Urinary bladder (tissue), 4 donors: ENCODE data around the gene ASTN1. TPM values are rescaled to one million over a fixed set of nuclear protein-coding genes. Genes with fewer than 3 reads are reported as not detected.

Source experiments
- DNase-seq: peaks from one replicate; pipeline ENCODE4 v3.0.0-alpha.2; 2015; ENCODE audit errors: extremely low spot score
- H3K27ac ChIP-seq: one replicate; pipeline ENCODE4 v1.5.1; 2013; ENCODE audit warnings: low read depth, mild to moderate bottlenecking, moderate library complexity
- H3K36me3 ChIP-seq: one replicate; pipeline ENCODE4 v1.6.1; 2013; ENCODE audit warnings: mild to moderate bottlenecking, moderate library complexity; ENCODE audit not compliant: insufficient read depth
- H3K4me1 ChIP-seq: one replicate; pipeline ENCODE4 v1.6.1; 2013; ENCODE audit warnings: mild to moderate bottlenecking, moderate library complexity; ENCODE audit not compliant: insufficient read depth
- H3K4me3 ChIP-seq: one replicate; pipeline ENCODE4 v1.5.1; 2013; ENCODE audit warnings: low read depth, low read length
- WGBS: extraction: QIAGEN DNeasy Blood & Tissue Kit; methylation state at CpG from one replicate; pipeline ENCODE4 v1.1.7; 2013; 5-methylcytosine and 5-hydroxymethylcytosine counted together
- polyA plus RNA-seq: library from polyadenylated mRNA; stranded (reverse); fragments of 200-250 nt; gene quantifications from one replicate; pipeline ENCODE4 v1.2.3, GENCODE V29; 2013
- total RNA-seq: library from RNA; depleted of rRNA; stranded (reverse); fragments of >200 nt; gene quantifications from one replicate; pipeline ENCODE4 v1.2.3, GENCODE V29; 2014
- donor health status: healthy with polysubstance abuse.
- donor health status: healthy.

The ASTN1 gene
- total and polyA plus RNA-seq, 2 donors = 0.23 to 6.3 TPM

GRCh38 chr1:177174921-177175634 lies 10.6 kb upstream of the ASTN1 start:
- no peaks in the 10 kb centered on the region for H3K36me3 ChIP-seq
- no peak overlapping the region for H3K4me3 ChIP-seq
- no peak overlapping the region for H3K27ac ChIP-seq
- DNase-seq = no peak
- H3K4me1 ChIP-seq = no peaks in the 10 kb centered on the region
- 73% methylated on average over 6 of the region's 6 CpGs for WGBS

- H3K27ac ChIP-seq = no peak overlapping the region
- DNase-seq = no peak
- H3K4me3 ChIP-seq = no peak overlapping the region
- H3K4me1 ChIP-seq = no peaks in the 10 kb centered on the region
- no peaks in the 10 kb centered on the region for H3K36me3 ChIP-seq
- 75% methylated on average over 2 of the region's 2 CpGs for WGBS
Observed at GRCh38 chr1:177173976-177174375, 9.5 kb upstream of the ASTN1 start.

GRCh38 chr1:177172866-177173265 lies 8.4 kb upstream of the ASTN1 start:
- no peak overlapping the region for H3K27ac ChIP-seq
- H3K4me3 ChIP-seq = no peak overlapping the region
- WGBS = 79% methylated on average over 3 of the region's 3 CpGs
- no peaks in the 10 kb centered on the region for H3K36me3 ChIP-seq
- H3K4me1 ChIP-seq = no peaks in the 10 kb centered on the region
- no peak for DNase-seq

- no peak for DNase-seq
- Histone ChIP-seq H3K4me3 (no peak overlapping the region), H3K27ac (no peak overlapping the region), H3K36me3 (no peaks in the 10 kb centered on the region), H3K4me1 (no peaks in the 10 kb centered on the region)
- 61% methylated on average over 3 of the region's 3 CpGs for whole genome bisulfite sequencing
Observed at GRCh38 chr1:177172272-177172671, 7.8 kb upstream of the ASTN1 start.

- no peak for DNase-seq
- no peaks in the 10 kb centered on the region for H3K4me1 ChIP-seq
- H3K4me3 ChIP-seq = no peak overlapping the region
- H3K27ac ChIP-seq = no peak overlapping the region
- no peaks in the 10 kb centered on the region for H3K36me3 ChIP-seq
- WGBS = 12% methylated on average over 8 of the region's 8 CpGs
Observed at GRCh38 chr1:177171536-177172123, 7.1 kb upstream of the ASTN1 start.

GRCh38 chr1:177170756-177171535 lies 6.4 kb upstream of the ASTN1 start, which contains the start of gene BRINP2:
BRINP2 (plus strand) TSS chr1:177170958; CDS start chr1:177229877, 58,919 bp downstream.
- DNase-seq = no peak

GRCh38 chr1:177165069-177165439 lies 542 bp upstream of the ASTN1 start:
- Histone ChIP-seq H3K4me1 (no peaks in the 10 kb centered on the region), H3K27ac (no peak overlapping the region), H3K4me3 (peak overlapping the region; percentile 6), H3K36me3 (no peaks in the 10 kb centered on the region)
- no peak for DNase-seq
- WGBS = 2% methylated on average over 9 of the region's 9 CpGs

More at GRCh38 chr1:177170756-177171535, 6.4 kb upstream of the ASTN1 start, which contains the start of gene BRINP2:
- Histone ChIP-seq H3K27ac (no peak within 1 kb of the TSS), H3K36me3 (no peaks in the 10 kb centered on the region), H3K4me1 (no peaks in the 10 kb centered on the region), H3K4me3 (peak within 1 kb of the TSS; percentile 17)
- 2% methylated on average over 49 of the region's 49 CpGs for WGBS

- H3K4me1 ChIP-seq = no peaks in the 10 kb centered on the region
- H3K36me3 ChIP-seq = no peaks in the 10 kb centered on the region
- peak overlapping the region; percentile 23 for H3K4me3 ChIP-seq
- WGBS = 2% methylated on average over 15 of the region's 15 CpGs
- DNase-seq = no peak
- H3K27ac ChIP-seq = no peak overlapping the region
Observed at GRCh38 chr1:177163844-177164379, 600 bp downstream of the ASTN1 start.

- WGBS = 69% methylated on average over 2 of the region's 2 CpGs
- Histone ChIP-seq H3K36me3 (no peaks in the 10 kb centered on the region), H3K4me1 (no peaks in the 10 kb centered on the region), H3K27ac (no peak overlapping the region), H3K4me3 (no peak overlapping the region)
- no peak for DNase-seq
Observed at GRCh38 chr1:177162243-177162642, 2.3 kb downstream of the ASTN1 start.

GRCh38 chr1:177146499-177146898 lies 18.0 kb downstream of the ASTN1 start:
- H3K36me3 ChIP-seq = no peaks in the 10 kb centered on the region
- 69% methylated on average over 2 of the region's 2 CpGs for WGBS
- no peaks in the 10 kb centered on the region for H3K4me1 ChIP-seq
- H3K27ac ChIP-seq = no peak overlapping the region
- no peak overlapping the region for H3K4me3 ChIP-seq
- no peak for DNase-seq

- no peak overlapping the region for H3K4me3 ChIP-seq
- no peaks in the 10 kb centered on the region for H3K36me3 ChIP-seq
- 57% methylated on average over 3 of the region's 3 CpGs for WGBS
- H3K4me1 ChIP-seq = no peaks in the 10 kb centered on the region
- no peak overlapping the region for H3K27ac ChIP-seq
- DNase-seq = no peak
Observed at GRCh38 chr1:177145106-177146070, 19.1 kb downstream of the ASTN1 start.

GRCh38 chr1:177142791-177143271 lies 21.7 kb downstream of the ASTN1 start:
- no peaks in the 10 kb centered on the region for H3K4me1 ChIP-seq
- H3K36me3 ChIP-seq = no peaks in the 10 kb centered on the region
- no peak overlapping the region for H3K4me3 ChIP-seq
- no peak overlapping the region for H3K27ac ChIP-seq
- WGBS = 52% methylated on average over 4 of the region's 4 CpGs
- DNase-seq = no peak

- Histone ChIP-seq H3K4me1 (no peaks in the 10 kb centered on the region), H3K27ac (no peak overlapping the region), H3K36me3 (no peaks in the 10 kb centered on the region), H3K4me3 (no peak overlapping the region)
- no peak for DNase-seq
- 76% methylated on average over 1 of the region's 1 CpG for WGBS
Observed at GRCh38 chr1:177142010-177142409, 22.5 kb downstream of the ASTN1 start.
